AG04449 (cell line): ENCODE results near the gene GALNT3.

Experiments
- CTCF ChIA-PET: fragments of 350-600 bp; formaldehyde crosslinking; extraction: SDS; loops from one replicate; lab custom pipeline; 2021; ENCODE audit warnings: antibody characterized with exemption; lab: Yijun Ruan, JAX
- POLR2A ChIA-PET: fragments of 400-600, 350-600 bp; formaldehyde crosslinking; extraction: SDS; loops from one replicate; lab custom pipeline; 2020; ENCODE audit warnings: antibody characterized with exemption, inconsistent platforms; lab: Yijun Ruan, JAX
- DNase-seq: peaks from one replicate; pipeline ENCODE4 v3.0.0-alpha.2; 2010; ENCODE audit warnings: low read depth, low spot score
- H3K4me3 ChIP-seq: 2 replicates; pipeline ENCODE4 v1.5.1; 2011; ENCODE audit warnings: low read depth, mild to moderate bottlenecking, control low read depth, low read length
- CTCF ChIP-seq: IDR thresholded peaks from one replicate; pipeline ENCODE4 v1.5.1; 2011; ENCODE audit warnings: mild to moderate bottlenecking, moderate library complexity, low read length, control low read depth, inconsistent platforms; ENCODE audit not compliant: insufficient read depth; ENCODE audit errors: missing control alignments

GALNT3 gene

GRCh38 chr2:165792104-165792454, 2.0 kb downstream of the GALNT3 start:
- no peak for TF ChIP-seq CTCF
- POLR2A ChIA-PET, result no interaction called here
- no peak for DNase-seq
- no peak overlapping the region for H3K4me3 ChIP-seq
- CTCF ChIA-PET, result interaction anchor here (0.8 kb wide), 1 partner anchor 82 kb away, joined by 4 read pairs; no protein-coding TSS in a partner anchor

- DNase-seq, result no peak
- ChIA-PET CTCF (no interaction called here), POLR2A (interaction anchor here (0.7 kb wide), 2 partner anchors 16 to 120 kb away, joined by 3 read pairs; no protein-coding TSS in a partner anchor)
- H3K4me3 ChIP-seq, result no peak overlapping the region
- TF ChIP-seq CTCF, result no peak
Observed at GRCh38 chr2:165791421-165792103, 2.5 kb downstream of the GALNT3 start.

DNA sequence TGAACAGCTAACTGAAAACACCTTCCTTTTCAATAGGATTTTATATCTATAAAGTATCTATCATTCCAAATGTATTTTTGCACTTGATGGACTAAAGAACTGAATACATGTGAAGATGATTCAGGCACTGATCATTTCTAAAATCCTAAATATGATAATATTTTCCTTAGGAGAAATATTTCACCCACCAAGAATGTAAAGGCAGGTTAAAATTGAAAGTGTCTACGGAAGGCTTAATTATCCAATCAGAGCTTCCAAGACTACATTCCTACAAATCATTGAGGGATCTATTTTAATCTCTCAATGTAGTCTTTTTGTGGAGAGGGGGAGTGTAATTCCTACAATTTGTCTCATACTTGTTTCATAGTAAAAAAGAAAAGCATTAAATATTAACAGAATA, 3.6 kb downstream of the GALNT3 start:
- ChIA-PET POLR2A (no interaction called here), CTCF (no interaction called here)

DNA sequence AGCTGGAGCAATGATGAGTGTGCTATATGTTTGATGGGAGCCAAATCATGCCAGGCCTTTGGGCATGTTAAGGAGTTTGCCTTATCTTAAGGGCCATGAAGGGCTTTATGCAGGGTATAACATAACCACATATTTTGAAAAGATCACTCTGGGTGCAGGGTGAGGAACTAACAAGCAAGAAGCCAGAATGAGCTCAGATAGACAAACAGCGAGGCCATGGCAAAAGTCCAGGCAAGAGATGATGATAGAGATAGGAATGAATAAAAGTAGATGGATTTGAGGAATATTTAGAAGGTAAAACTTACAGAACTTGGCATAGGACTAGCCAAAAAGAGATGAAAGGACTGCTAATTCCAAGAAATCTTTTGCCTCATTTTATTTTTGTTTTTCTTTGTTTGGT, 6.7 kb downstream of the GALNT3 start:
- ChIA-PET CTCF (interaction anchor here (1.3 kb wide), 1 partner anchor 87 kb away, joined by 3 read pairs; no protein-coding TSS in a partner anchor), POLR2A (no interaction called here)
- no peak for TF ChIP-seq CTCF
- H3K4me3 ChIP-seq, result no peak overlapping the region
- no peak for DNase-seq

More for the DNA sequence above, 3.6 kb downstream of the GALNT3 start:
- TF ChIP-seq CTCF, result no peak
- DNase-seq, result no peak
- no peak overlapping the region for H3K4me3 ChIP-seq

DNA sequence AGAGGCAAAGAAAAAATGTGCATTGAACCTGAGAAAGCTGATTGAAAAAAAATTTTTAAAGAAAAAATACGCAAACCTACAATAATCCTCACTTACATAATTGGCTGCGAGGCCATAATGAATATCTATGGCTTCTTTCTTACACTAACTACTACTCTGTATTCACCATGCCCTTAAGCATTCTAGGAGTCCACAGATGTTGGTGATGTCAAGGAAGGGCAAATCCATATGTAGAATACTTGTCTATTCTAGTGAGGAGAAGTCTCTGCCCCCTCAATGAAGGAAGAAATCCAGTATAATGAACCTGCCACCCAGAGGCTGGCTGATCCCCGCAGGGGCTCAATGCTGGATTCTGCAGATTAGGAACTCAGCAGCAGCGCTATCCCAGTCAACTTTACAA, 14.3 kb downstream of the GALNT3 start:
- ChIA-PET POLR2A (no interaction called here), CTCF (interaction anchor here (1.2 kb wide), 1 partner anchor 356 kb away, joined by 3 read pairs; no protein-coding TSS in a partner anchor)
- no peak for DNase-seq
- no peak for TF ChIP-seq CTCF
- no peak overlapping the region for H3K4me3 ChIP-seq

DNA sequence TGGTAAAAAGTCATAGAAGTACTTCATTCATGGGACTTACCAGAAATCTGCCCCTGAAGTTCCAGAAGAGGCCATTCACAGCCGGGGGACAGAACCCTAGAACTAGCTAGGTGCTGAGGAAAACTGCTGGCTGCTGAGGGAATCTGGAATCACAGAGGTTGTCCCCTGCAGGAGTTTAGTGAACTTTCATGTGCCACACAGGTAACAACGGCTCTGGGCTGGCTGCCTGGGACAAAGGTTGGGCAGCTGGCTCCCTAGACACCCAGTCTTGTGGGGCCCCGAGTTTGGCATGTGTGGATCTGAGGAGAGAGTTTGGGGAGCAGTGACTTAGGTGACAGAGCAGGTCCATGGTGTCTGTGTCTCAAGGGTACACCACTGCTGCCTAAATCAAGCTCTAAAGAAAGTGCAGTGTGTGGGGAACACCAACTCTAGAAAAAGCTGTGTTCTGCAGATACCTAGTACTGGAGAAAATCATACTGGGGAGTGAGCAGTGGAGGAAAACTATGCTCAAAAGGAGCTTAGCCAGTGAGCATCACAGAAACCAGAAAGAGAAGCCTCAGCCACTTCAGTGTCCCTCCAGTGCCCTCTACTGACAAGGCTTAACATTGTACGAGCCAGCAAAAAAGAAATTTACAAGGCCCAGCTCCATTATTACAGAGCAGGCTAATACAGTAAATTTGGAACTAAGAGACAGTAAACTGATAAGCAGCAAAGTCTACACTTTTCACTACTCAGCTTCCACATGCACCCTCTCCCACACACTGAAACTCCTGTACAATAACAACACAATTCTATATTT, 15.2 kb downstream of the GALNT3 start:
- ChIA-PET POLR2A (no interaction called here), CTCF (interaction anchor here (0.9 to 1.2 kb wide), 2 partner anchors 356 to 405 kb away, joined by 3 read pairs; no protein-coding TSS in a partner anchor)
- TF ChIP-seq CTCF, result peak; percentile 8
- no peak overlapping the region for H3K4me3 ChIP-seq
- no peak for DNase-seq
